SK-N-DZ (cell line): ENCODE data around the gene PDE4A.
A peak's percentile ranks its signal among the peaks of the same experiment; 100 is the strongest.

Experiments used
- DNase-seq: peaks from one replicate; pipeline ENCODE4 v3.0.0-alpha.2; 2015; ENCODE audit warnings: low spot score

PDE4A gene

GRCh38 chr19:10510301-10510802 lies 90.0 kb downstream of the PDE4A start:
- no peak for DNase-seq

GRCh38 chr19:10513223-10513622 lies 92.9 kb downstream of the PDE4A start:
- DNase-seq: no peak

GRCh38 chr19:10514211-10515145 lies 94.1 kb downstream of the PDE4A start:
- peak; percentile 35 for DNase-seq

GRCh38 chr19:10516064-10516385 lies 95.7 kb downstream of the PDE4A start:
- DNase-seq: no peak

- DNase-seq: no peak
Measured at GRCh38 chr19:10516671-10517286, 96.4 kb downstream of the PDE4A start.

- no peak for DNase-seq
Measured at GRCh38 chr19:10517361-10517759, 97.0 kb downstream of the PDE4A start, which contains the start of gene S1PR5. Gene S1PR5 (minus strand): TSS chr19:10517447. CDS start chr19:10515011, 2,436 bp downstream.

GRCh38 chr19:10517760-10518443 lies 97.6 kb downstream of the PDE4A start:
- no peak for DNase-seq

GRCh38 chr19:10518444-10519361 lies 98.4 kb downstream of the PDE4A start:
- DNase-seq: no peak
